Testis (tissue), 3 donors: ENCODE data around the gene GALNT8. TPM values are rescaled to one million over a fixed set of nuclear protein-coding genes. Genes with fewer than 3 reads are reported as not detected.
"Not testable (repeated sequence)": the region's sequence is repeated elsewhere in the genome, so short reads cannot be mapped to it uniquely, and the experiment has no call there.

Experiments used
- DNase-seq: peaks from one replicate; pipeline ENCODE4 v3.0.0-alpha.2; 2019
- H3K27ac ChIP-seq, 2 donors: fragments of 200-600 bp; sonication (generic); one replicate each; pipeline ENCODE4 v1.5.1; 2019
- H3K27me3 ChIP-seq: fragments of 200-600 bp; sonication (generic); one replicate; pipeline ENCODE4 v1.5.1; 2019
- H3K36me3 ChIP-seq: fragments of 200-600 bp; sonication (generic); one replicate; pipeline ENCODE4 v1.5.1; 2017; ENCODE audit warnings: low read depth; ENCODE audit errors: missing control alignments
- H3K4me1 ChIP-seq: fragments of 200-600 bp; sonication (generic); one replicate; pipeline ENCODE4 v1.5.1; 2019
- H3K4me3 ChIP-seq, 2 donors: fragments of 200-600 bp; sonication (generic); one replicate each; pipeline ENCODE4 v1.5.1; 2017 to 2019
- H3K9me3 ChIP-seq: fragments of 200-600 bp; sonication (generic); one replicate; pipeline ENCODE4 v1.5.1; 2017
- POLR2A ChIP-seq: fragments of 450-650 bp; IDR thresholded peaks from one replicate; pipeline ENCODE4 v1.6.1; 2017; ENCODE audit warnings: antibody characterized with exemption, mild to moderate bottlenecking, moderate library complexity
- WGBS, 2 donors: methylation state at CpG; one replicate each; pipeline ENCODE4 v1.1.5; 2018; 5-methylcytosine and 5-hydroxymethylcytosine counted together
- intact Hi-C: fragments of 100-400 bp; cut with DNase I; formaldehyde crosslinking; loops from one replicate; pipeline ENCODE4 v1.15.1; 2023; ENCODE audit warnings: low total_unique reads
- polyA plus RNA-seq: library from polyadenylated mRNA; stranded (reverse); fragments of 350-450 nt; fragmentation: Illumina TruSeq; extraction: RNeasy Lipid Tissue Mini Kit (QIAGEN cat#74804); gene quantifications from one replicate; pipeline ENCODE4 v1.2.3, GENCODE V29; 2014; ENCODE audit warnings: low read depth, low replicate concordance; ENCODE audit not compliant: insufficient read depth
- total RNA-seq, 2 donors: library from RNA; depleted of rRNA; stranded (reverse); fragments of >200 nt; gene quantifications; one replicate each; pipeline ENCODE4 v1.2.3, GENCODE V29; 2016
- TF ChIP-seq, protein P1 (sequence below), 3 experiments: fragments of 450-650 bp in 2 of 3; fragments of 200-600 bp in 1 of 3; sonication (generic) in 1 of 3; IDR thresholded peaks; one replicate each; pipeline ENCODE4 v1.5.1; 2016 to 2019; ENCODE audit warnings: antibody characterized with exemption in 3 of 3, mild to moderate bottlenecking in 2 of 3, moderate library complexity in 1 of 3

The GALNT8 gene
- total and polyA plus RNA-seq, 3 donors from 2014 or later: 7.4 to 31.1 (median 16.0) TPM

- no peak for TF ChIP-seq POLR2A
- TF ChIP-seq, protein P1, sequence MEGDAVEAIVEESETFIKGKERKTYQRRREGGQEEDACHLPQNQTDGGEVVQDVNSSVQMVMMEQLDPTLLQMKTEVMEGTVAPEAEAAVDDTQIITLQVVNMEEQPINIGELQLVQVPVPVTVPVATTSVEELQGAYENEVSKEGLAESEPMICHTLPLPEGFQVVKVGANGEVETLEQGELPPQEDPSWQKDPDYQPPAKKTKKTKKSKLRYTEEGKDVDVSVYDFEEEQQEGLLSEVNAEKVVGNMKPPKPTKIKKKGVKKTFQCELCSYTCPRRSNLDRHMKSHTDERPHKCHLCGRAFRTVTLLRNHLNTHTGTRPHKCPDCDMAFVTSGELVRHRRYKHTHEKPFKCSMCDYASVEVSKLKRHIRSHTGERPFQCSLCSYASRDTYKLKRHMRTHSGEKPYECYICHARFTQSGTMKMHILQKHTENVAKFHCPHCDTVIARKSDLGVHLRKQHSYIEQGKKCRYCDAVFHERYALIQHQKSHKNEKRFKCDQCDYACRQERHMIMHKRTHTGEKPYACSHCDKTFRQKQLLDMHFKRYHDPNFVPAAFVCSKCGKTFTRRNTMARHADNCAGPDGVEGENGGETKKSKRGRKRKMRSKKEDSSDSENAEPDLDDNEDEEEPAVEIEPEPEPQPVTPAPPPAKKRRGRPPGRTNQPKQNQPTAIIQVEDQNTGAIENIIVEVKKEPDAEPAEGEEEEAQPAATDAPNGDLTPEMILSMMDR (IDR thresholded peaks at IDR 0.05): no peak
- H3K4me3 ChIP-seq: no peak overlapping the region
- WGBS, 2 donors: 81 to 83% methylated on average over 15 of the region's 15 CpGs
Measured at GRCh38 chr12:4742416-4742970, 22.3 kb downstream of the GALNT8 start.

DNA sequence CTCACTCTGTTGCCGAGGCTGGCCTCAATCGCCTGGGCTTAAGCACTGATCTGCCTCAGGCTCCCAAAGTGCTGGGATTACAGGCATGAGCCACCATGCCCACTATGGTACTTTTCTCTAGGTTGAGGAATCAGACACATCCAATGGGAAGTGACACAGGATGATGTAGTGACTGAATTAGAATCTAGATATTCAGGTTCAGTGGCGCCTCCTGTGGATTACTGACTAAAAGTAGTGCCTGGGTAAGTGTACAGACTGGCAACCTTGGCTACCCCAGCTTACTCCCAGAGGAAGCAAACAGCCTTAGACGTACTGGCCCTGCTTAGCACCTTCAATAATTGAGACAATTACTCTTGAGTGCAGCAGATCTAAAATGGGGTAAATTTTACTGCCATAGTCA, 22.8 kb downstream of the GALNT8 start:
- Histone ChIP-seq H3K27me3 (no peaks in the 10 kb centered on the region), H3K36me3 (no peaks in the 10 kb centered on the region), H3K27ac (no peak overlapping the region), H3K4me3 (no peak overlapping the region), H3K4me1 (no peaks in the 10 kb centered on the region), H3K9me3 (no peaks in the 10 kb centered on the region)
- intact Hi-C loops: no loop called here
- WGBS, 2 donors: 79 to 84% methylated on average over 4 of the region's 4 CpGs
- DNase-seq: no peak
- TF ChIP-seq, protein P1 (IDR thresholded peaks at IDR 0.05): no peak
- no peak for TF ChIP-seq POLR2A

More at GRCh38 chr12:4742416-4742970, 22.3 kb downstream of the GALNT8 start:
- intact Hi-C loops: no loop called here
- Histone ChIP-seq H3K36me3 (no peaks in the 10 kb centered on the region), H3K4me1 (no peaks in the 10 kb centered on the region), H3K27ac (no peak overlapping the region), H3K9me3 (no peaks in the 10 kb centered on the region), H3K27me3 (no peaks in the 10 kb centered on the region)
- DNase-seq: no peak

DNA sequence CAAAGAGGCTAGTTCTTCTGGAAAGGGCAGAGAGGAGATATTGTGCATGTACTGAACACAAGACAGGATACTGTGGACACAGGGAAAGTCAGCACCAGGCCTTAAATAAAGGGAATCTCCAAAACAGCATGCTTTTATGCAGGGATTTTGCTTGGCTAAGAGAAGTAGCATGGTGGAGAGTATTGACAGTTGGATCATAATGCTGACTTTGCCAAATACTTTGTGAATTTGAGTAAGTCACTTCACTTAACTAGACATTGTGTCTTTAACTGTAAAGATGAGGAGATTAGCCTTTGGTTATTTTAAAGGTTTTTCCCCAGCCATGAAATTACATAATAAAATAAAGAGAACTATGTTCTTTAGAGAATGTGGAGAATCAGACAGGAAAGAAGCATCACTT, 24.5 kb downstream of the GALNT8 start:
- no peak overlapping the region for H3K4me3 ChIP-seq
- TF ChIP-seq, protein P1 (IDR thresholded peaks at IDR 0.05): no peak
- no peak overlapping the region for H3K27ac ChIP-seq
- DNase-seq: no peak
- H3K9me3 ChIP-seq: no peaks in the 10 kb centered on the region
- H3K36me3 ChIP-seq: no peaks in the 10 kb centered on the region
- intact Hi-C loops: no loop called here
- H3K4me1 ChIP-seq: no peaks in the 10 kb centered on the region
- H3K27me3 ChIP-seq: no peaks in the 10 kb centered on the region

DNA sequence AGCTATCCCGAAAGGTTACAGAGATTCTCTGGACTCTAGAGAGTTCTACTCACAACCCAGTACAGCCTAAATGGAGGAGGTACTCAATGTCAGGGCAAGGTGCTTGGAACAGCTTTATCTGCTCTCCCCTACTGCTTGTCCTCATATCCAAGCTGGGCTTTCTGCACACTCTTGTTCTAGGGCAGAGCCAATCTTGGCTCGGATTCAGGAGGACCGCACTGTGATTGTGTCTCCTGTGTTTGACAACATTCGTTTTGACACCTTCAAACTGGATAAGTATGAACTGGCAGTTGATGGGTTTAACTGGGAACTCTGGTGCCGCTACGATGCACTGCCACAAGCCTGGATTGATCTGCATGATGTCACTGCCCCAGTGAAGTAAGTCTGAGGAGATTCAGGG, 25.0 kb downstream of the GALNT8 start:
- H3K4me3 ChIP-seq: no peak overlapping the region
- no peaks in the 10 kb centered on the region for H3K36me3 ChIP-seq
- no peaks in the 10 kb centered on the region for H3K4me1 ChIP-seq
- TF ChIP-seq POLR2A: no peak
- TF ChIP-seq, protein P1 (IDR thresholded peaks at IDR 0.05): no peak
- H3K27me3 ChIP-seq: no peaks in the 10 kb centered on the region
- DNase-seq: no peak
- no peaks in the 10 kb centered on the region for H3K9me3 ChIP-seq
- intact Hi-C loops: no loop called here
- no peak overlapping the region for H3K27ac ChIP-seq
- WGBS, 2 donors: 75 to 85% methylated on average over 6 of the region's 6 CpGs

DNA sequence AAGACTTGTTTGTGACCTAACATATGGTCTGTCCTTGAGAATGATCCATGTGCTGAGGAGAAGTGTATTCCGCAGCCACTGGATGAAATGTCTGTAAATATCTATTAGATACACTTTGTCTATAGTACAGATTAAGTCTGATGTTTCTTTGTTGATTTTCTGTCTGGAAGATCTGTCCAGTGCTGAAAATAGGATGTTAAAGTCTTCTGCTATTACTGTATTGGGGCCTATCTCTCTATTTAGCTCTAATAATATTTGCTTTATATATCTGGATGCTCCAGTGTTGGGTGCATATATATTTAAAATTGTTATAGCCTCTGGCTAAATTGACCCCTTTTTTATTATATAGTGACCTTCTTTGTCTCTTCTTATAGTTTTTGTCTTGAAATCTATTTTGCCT, 31.5 kb downstream of the GALNT8 start:
- intact Hi-C loops, H3K36me3 ChIP-seq, H3K9me3 ChIP-seq, H3K27ac ChIP-seq, H3K4me1 ChIP-seq, DNase-seq, H3K27me3 ChIP-seq, H3K4me3 ChIP-seq: not testable (repeated sequence)
- 87 to 94% methylated on average over 1 of the region's 1 CpG for WGBS, 2 donors
